Activated effector memory CD4-positive, alpha-beta T cell treated with anti-CD3 and anti-CD28 coated beads, Interleukin-2, amount 50 U/mL, for 16 hours (primary cell): Measurements from ENCODE around the gene IGFBPL1.
A peak's percentile ranks its signal among the peaks of the same experiment; 100 is the strongest.

Source experiments
- DNase-seq: peaks from one replicate; pipeline ENCODE4 v3.0.0-alpha.2; 2020

IGFBPL1 gene

DNA sequence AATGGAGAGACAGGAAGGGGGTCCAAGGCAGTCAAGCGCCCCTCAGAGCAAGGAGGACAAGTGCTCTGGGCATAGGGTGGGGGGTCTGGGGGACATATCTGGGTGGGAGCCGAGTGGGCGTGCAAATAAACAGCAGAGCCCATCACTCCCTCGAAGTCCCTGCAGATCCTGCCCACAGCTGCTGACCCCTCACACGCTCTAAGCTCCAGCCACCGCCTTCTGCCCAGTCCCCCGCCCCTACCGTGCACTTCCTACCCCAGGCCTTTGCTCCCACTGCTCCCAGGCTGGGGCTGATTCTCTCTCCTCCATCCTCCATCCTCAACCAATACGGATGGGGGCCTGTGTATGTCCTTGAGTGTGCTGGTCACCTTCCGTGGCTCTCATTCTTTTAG lies 48.7 kb downstream of the IGFBPL1 start:
- peak; percentile 37 for DNase-seq

- peak; percentile 17 for DNase-seq
Observed at GRCh38 chr9:38374847-38375571, 49.2 kb downstream of the IGFBPL1 start.

DNA sequence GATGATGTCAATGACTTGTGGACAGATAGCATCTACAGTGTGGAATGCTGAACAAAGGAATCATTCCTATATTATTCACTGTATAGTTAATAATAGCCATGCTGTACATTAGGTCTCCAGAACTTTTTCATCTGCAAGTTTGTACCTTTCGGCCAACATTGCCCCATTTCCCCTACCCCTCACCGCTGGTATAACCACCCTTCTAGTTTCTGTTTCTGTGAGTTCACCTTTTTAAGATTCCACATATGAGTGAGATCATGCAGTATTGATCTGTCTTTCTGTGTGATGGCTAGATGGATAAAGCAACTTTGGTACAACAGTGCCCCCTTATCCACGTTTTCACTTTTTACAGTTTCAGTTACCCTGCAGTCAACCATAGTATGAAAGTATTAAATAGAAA lies 50.6 kb downstream of the IGFBPL1 start:
- peak; percentile 5 for DNase-seq

GRCh38 chr9:38372762-38373619 lies 51.3 kb downstream of the IGFBPL1 start:
- DNase-seq, result peak; percentile 34

DNA sequence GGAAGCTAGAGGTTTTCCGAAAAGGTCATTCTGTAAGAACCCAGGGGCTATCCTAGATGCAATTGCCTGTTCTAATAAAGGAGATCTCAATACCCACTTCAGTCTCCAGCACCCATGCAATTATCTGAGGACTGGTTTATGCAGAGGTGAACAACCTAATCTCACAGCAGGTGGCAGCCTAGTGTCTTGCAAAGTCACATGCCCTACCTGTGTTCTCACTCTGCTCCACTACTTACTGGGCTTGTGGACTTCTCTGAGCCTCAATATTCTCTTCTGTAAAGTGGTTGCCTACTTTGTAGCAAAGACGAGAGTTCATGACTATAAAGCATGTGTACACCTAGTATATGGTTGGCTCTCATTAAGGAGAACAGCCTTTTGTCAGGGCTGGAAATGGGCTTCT lies 52.8 kb downstream of the IGFBPL1 start:
- peak; percentile 47 for DNase-seq

DNA sequence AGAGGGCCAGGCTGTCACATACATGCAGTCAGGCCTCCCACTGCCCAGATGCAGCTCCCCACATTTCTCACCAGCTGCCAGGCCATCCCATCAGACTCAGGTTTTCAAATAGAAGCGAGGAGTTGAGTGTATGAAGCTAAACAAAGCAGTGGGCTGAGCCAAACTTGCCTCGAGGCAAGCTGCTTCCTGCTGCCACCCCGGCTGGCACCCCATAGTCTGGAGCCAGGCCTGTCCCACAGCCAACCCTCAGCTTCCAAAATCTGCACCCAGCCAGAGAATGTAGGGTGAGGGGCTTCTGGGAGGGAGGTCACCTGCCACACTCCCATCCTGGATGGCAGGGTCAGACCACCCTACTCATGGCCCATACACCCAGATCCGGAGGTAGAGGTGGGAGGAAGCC lies 54.1 kb downstream of the IGFBPL1 start:
- DNase-seq, result no peak

GRCh38 chr9:38368731-38369130 lies 55.5 kb downstream of the IGFBPL1 start:
- DNase-seq, result peak; percentile 2

- DNase-seq, result no peak
Observed at GRCh38 chr9:38367898-38368297, 56.4 kb downstream of the IGFBPL1 start.

DNA sequence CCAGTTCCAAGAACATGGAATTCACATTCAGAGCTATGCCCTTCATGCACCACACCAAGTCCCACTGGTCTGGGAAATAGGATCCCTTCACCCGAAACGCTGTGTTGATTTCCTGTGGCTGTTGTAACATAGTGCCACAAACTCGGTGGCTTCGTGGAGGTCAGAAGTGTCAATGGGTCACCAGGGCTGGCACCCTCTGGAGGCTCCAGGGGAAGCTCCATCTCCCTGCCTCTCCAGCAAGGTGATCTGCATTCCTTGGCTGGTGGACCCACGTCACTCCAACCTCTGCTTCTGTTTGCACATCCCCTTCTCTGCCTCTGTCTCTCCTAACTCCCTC lies 60.7 kb downstream of the IGFBPL1 start:
- peak; percentile 28 for DNase-seq

DNA sequence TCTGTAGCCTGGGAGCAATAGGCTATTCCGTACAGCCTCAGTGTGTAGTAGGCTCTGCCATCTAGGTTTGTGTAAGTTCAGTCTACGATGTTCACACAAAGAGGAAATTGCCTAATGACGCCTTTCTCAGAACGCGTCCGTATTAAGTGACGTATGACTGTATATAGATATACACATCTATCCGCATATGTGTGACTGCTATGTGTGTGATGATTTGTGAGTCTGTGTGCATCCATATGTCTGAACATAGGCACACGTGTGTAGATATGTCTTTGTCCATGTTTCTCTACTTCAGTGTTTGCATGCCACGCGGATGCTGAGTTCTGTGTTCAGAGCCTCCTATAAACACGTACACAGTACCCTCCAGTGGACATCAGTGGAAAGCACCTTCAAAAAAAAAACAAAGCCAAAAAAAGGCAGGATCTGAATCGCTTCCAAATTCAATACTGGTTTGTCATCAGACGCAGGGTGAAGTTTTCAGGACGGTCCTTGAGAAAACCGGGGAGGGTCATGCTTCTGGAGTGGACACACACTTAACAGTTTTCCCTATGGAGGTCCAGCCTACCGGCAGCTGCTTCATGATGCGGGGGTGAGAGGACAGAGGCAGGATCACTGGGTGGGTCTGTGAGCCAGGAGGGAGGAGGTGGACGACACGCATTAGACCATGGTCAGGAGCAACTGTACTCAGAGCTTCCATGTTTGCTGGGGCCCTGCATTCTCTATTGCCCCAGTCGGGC lies 61.2 kb downstream of the IGFBPL1 start:
- DNase-seq, result peak; percentile 55

DNA sequence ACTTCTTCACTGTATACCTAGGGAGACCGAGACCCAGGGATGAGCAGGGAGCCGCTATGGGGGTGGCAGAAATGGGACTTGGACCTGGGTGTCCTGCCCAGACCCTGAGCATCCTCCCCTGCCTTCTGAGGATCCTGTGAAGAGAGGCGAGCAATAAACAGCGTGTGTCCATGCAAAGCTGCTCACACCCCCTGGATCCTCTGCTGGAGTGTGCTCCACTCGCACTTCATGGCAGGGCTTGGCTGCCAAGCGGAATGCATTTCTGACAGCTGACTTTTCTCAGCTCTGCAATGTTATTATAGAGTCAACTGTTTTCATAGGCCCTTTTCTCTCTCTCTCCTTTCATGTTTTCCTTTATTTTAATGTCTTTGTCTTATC lies 62.8 kb downstream of the IGFBPL1 start:
- peak; percentile 31 for DNase-seq

DNA sequence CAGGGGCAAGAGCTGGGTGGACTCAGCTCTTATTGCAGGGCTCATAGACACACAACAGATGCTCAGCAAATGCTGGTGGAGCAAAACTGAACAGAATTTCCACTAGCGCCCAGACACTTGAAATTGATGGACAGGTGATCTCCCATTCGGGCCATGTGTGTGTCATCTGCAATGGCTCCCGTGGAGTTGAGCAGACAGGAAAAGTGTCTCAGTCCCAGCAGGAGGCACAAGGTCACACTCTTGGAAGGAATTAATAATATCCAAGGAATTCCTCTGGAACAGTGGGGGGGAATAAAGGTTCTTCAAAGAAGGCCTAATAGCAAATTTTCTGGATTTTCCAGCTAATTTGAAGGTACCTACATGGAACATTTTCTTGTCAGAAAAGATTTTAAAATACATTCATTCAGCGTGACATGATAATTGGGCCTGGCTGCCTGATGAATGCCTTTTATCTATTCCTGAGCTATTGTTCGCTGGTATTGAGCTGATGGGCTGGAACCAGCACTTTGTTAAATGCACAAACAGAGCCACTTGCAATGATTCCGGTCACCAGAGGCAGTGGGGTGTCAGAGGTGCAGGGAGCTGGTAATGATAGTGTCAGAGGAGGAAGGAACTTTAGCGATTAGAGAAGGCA lies 63.3 kb downstream of the IGFBPL1 start:
- peak; percentile 25 for DNase-seq

GRCh38 chr9:38359689-38360385 lies 64.4 kb downstream of the IGFBPL1 start:
- peak; percentile 14 for DNase-seq

DNA sequence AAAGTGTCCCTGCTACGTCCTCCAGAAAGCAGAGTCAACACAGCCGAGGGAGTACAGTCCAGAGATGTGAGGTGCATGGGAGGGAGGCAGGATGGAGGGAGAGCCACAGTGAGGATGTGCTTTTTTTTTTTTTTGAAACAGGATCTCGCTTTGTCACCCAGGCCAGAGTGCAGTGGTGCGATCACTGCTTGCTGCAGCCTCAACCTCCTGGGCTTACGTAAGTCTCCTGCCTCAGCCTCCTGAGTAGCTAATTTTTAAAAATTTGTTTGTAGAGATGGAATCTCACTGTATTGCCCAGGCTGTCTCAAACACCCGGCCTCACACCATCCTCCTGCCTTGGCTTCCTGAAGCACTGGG lies 65.0 kb downstream of the IGFBPL1 start:
- DNase-seq, result no peak

- DNase-seq, result peak; percentile 25
Observed at GRCh38 chr9:38358390-38359296, 65.6 kb downstream of the IGFBPL1 start.

GRCh38 chr9:38357350-38358114 lies 66.7 kb downstream of the IGFBPL1 start:
- peak; percentile 44 for DNase-seq

GRCh38 chr9:38356851-38357250 lies 67.4 kb downstream of the IGFBPL1 start:
- DNase-seq, result peak; percentile 30
